ENCODE results near the gene PRDM16.

- TF ChIP-seq ZNF274 (IDR thresholded peaks at IDR 0.05; ENCODE audit: low read depth, low read length) (no peak), YY1 (IDR thresholded peaks at IDR 0.05; ENCODE audit: insufficient read depth, insufficient read length) (no peak), SUZ12 (IDR thresholded peaks at IDR 0.05; ENCODE audit: extremely low read depth, insufficient read depth, insufficient read length) (no peak)
Observed at GRCh38 chr1:3078430-3078861, 9.4 kb downstream of the PRDM16 start.
